ENCODE data around the gene CLASRP.

CLASRP gene

DNA sequence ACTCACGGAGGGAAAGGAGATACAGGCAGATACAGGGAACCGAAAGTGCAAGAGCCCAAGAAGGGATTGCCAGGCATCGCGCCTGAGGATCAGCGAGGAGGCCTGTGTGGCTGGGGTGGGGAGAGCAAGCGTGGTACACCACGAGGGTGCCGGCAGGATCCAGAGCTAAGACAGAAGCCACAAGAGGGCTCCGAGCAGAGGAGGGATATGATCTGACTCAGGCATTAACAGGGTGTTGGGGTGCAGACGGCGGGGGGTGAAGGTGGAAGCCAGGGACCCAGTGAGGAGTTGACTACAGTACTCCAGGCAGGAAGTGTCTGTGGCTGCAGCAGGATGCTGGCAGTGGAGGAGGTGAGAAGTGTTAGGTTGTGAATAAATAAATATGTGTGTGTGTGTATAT is 48.7 kb downstream of the CLASRP start:
- no peak for DNase-seq (ENCODE audit: low read depth in 1 of 2, low spot score in 1 of 2)
- TF ChIP-seq POLR2AphosphoS5 (IDR thresholded peaks at IDR 0.05; ENCODE audit: low read depth), result peak; percentile 23; the same call in 1 of the 2 replicates
- no peak for TF ChIP-seq REST (IDR thresholded peaks at IDR 0.05; ENCODE audit: insufficient replicate concordance, low read depth)
- Histone ChIP-seq H3K4me3 (replicated peaks; ENCODE audit: insufficient read depth, low read length) (no peak overlapping the region), H3K27ac (replicated peaks) (no peak overlapping the region), H3K27me3 (ENCODE audit: insufficient read depth, poor library complexity, severe bottlenecking) (no peaks in the 10 kb centered on the region)

DNA sequence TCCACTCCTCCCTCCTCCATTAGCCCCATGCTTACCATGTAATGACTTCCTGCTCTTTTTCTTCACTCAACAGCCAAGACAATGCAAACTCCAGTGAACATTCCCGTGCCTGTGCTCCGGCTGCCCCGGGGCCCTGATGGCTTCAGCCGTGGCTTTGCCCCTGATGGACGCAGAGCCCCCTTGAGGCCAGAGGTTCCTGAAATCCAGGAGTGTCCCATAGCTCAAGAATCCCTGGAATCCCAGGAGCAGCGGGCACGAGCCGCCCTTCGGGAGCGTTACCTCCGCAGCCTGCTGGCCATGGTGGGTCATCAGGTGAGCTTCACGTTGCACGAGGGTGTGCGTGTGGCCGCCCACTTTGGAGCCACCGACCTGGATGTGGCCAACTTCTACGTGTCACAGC is 51.2 kb downstream of the CLASRP start:
- DNase-seq (ENCODE audit: low read depth in 1 of 2, low spot score in 1 of 2), result no peak

GRCh38 chr19:45090606-45091005 is 51.8 kb downstream of the CLASRP start:
- TF ChIP-seq REST (IDR thresholded peaks at IDR 0.05; ENCODE audit: insufficient replicate concordance, low read depth) (no peak), SPI1 (IDR thresholded peaks at IDR 0.05; ENCODE audit: borderline replicate concordance, low read depth) (no peak), POLR2AphosphoS5 (IDR thresholded peaks at IDR 0.05; ENCODE audit: low read depth) (no peak), GABPA (IDR thresholded peaks at IDR 0.05; ENCODE audit: low read depth) (no peak), CTCF (IDR thresholded peaks at IDR 0.05; ENCODE audit: insufficient read depth, low read length) (no peak)
- DNase-seq (ENCODE audit: low read depth in 1 of 2, low spot score in 1 of 2), result no peak
- Histone ChIP-seq H3K27ac (replicated peaks) (no peak overlapping the region), H3K27me3 (ENCODE audit: insufficient read depth, poor library complexity, severe bottlenecking) (no peaks in the 10 kb centered on the region), H3K4me3 (replicated peaks; ENCODE audit: insufficient read depth, low read length) (no peak overlapping the region)

More for the DNA sequence above, 51.2 kb downstream of the CLASRP start:
- TF ChIP-seq GABPA (IDR thresholded peaks at IDR 0.05; ENCODE audit: low read depth) (no peak), CTCF (IDR thresholded peaks at IDR 0.05; ENCODE audit: insufficient read depth, low read length) (no peak), SPI1 (IDR thresholded peaks at IDR 0.05; ENCODE audit: borderline replicate concordance, low read depth) (no peak), POLR2AphosphoS5 (IDR thresholded peaks at IDR 0.05; ENCODE audit: low read depth) (no peak), REST (IDR thresholded peaks at IDR 0.05; ENCODE audit: insufficient replicate concordance, low read depth) (no peak)
- H3K4me3 ChIP-seq (replicated peaks; ENCODE audit: insufficient read depth, low read length), result no peak overlapping the region
- H3K27ac ChIP-seq (replicated peaks), result no peak overlapping the region
- no peaks in the 10 kb centered on the region for H3K27me3 ChIP-seq (ENCODE audit: insufficient read depth, poor library complexity, severe bottlenecking)

All from HL-60 (cell line).